GM23338 (cell line): Measurements from ENCODE around the gene NUMBL. TPM values are rescaled to one million over a fixed set of nuclear protein-coding genes. Genes with fewer than 3 reads are reported as not detected.

Experiments used
- ATAC-seq: fragments of 200-7000 bp; cut with Tn5 transposase; 3 replicates; pipeline ENCODE4 v1.9.1; 2020
- DNase-seq: peaks from one replicate; pipeline ENCODE4 v3.0.0-alpha.2; 2015; ENCODE audit warnings: low spot score
- H2AFZ ChIP-seq: fragments of 200-600 bp; sonication (generic); 2 replicates; pipeline ENCODE4 v1.8.0; 2016; ENCODE audit warnings: antibody characterized with exemption, mild to moderate bottlenecking, moderate library complexity
- H3F3A ChIP-seq: fragments of 200-600 bp; sonication (generic); replicated peaks from 2 replicates; pipeline ENCODE4 v1.8.0; 2017; ENCODE audit warnings: antibody characterized with exemption, mixed run types, low read depth
- H3K27ac ChIP-seq: fragments of 200-600 bp; sonication (generic); 2 replicates; pipeline ENCODE4 v1.6.1; 2016; ENCODE audit warnings: low read depth
- H3K27me3 ChIP-seq: fragments of 200-600 bp; sonication (generic); 2 replicates; pipeline ENCODE4 v1.8.0; 2016; ENCODE audit warnings: mild to moderate bottlenecking, mixed run types, moderate library complexity; ENCODE audit not compliant: insufficient read depth
- H3K36me3 ChIP-seq: fragments of 200-600 bp; sonication (generic); 2 replicates; pipeline ENCODE4 v1.8.0; 2016; ENCODE audit warnings: mild to moderate bottlenecking; ENCODE audit not compliant: insufficient read depth
- H3K4me1 ChIP-seq: fragments of 200-600 bp; sonication (generic); 2 replicates; pipeline ENCODE4 v1.8.0; 2016; ENCODE audit warnings: mild to moderate bottlenecking, moderate library complexity; ENCODE audit not compliant: insufficient read depth
- H3K4me2 ChIP-seq: fragments of 200-600 bp; sonication (generic); 2 replicates; pipeline ENCODE4 v1.7.1; 2017; ENCODE audit warnings: mixed run types
- H3K4me3 ChIP-seq: fragments of 200-600 bp; sonication (generic); 2 replicates; pipeline ENCODE4 v1.6.1; 2016; ENCODE audit warnings: mixed run types
- H3K79me2 ChIP-seq: fragments of 200-600 bp; sonication (generic); replicated peaks from 2 replicates; pipeline ENCODE4 v1.8.0; 2017; ENCODE audit warnings: mild to moderate bottlenecking; ENCODE audit not compliant: insufficient read depth
- H3K9me2 ChIP-seq: fragments of 200-600 bp; sonication (generic); 2 replicates; pipeline ENCODE4 v1.8.0; 2017; ENCODE audit not compliant: insufficient read depth
- H4K20me1 ChIP-seq: fragments of 200-600 bp; sonication (generic); replicated peaks from 2 replicates; pipeline ENCODE4 v1.8.0; 2017; ENCODE audit warnings: mild to moderate bottlenecking; ENCODE audit not compliant: insufficient read depth
- H3K27ac Mint-ChIP-seq: 2 replicates; pipeline ENCODE4 v1.8.0; 2020; ENCODE audit warnings: inconsistent platforms, mild to moderate bottlenecking, moderate library complexity, mixed read lengths
- H3K27me3 Mint-ChIP-seq: 3 replicates; pipeline ENCODE4 v1.8.0; 2022; ENCODE audit warnings: low read depth, mild to moderate bottlenecking, moderate library complexity, mixed read lengths, inconsistent platforms; ENCODE audit not compliant: insufficient read depth, poor library complexity
- H3K36me3 Mint-ChIP-seq: 3 replicates; pipeline ENCODE4 v1.8.0; 2021; ENCODE audit warnings: low read depth, mild to moderate bottlenecking, inconsistent platforms, moderate library complexity, mixed read lengths
- H3K4me1 Mint-ChIP-seq: 3 replicates; pipeline ENCODE4 v1.8.0; 2020; ENCODE audit warnings: mild to moderate bottlenecking, inconsistent platforms, mixed read lengths
- H3K4me3 Mint-ChIP-seq: 3 replicates; pipeline ENCODE4 v1.8.0; 2021; ENCODE audit warnings: moderate library complexity, mild to moderate bottlenecking, inconsistent platforms, mixed read lengths
- H3K9me3 Mint-ChIP-seq: 3 replicates; pipeline ENCODE4 v1.8.0; 2020; ENCODE audit warnings: moderate library complexity, mild to moderate bottlenecking, inconsistent platforms, mixed read lengths
- CREB1 ChIP-seq: fragments of 250-450 bp; sonication (Bioruptor Pico); IDR thresholded peaks from 2 replicates; pipeline ENCODE4 v1.5.0; 2020; ENCODE audit warnings: low read depth, mild to moderate bottlenecking, moderate library complexity
- CTCF ChIP-seq, 2 experiments: fragments of 200-600 bp in 1 of 2; sonication (generic) in 1 of 2; conservative IDR thresholded peaks; 2 replicates each; pipeline versions ENCODE4 v1.5.1 to v1.6.1; 2016 to 2017; ENCODE audit warnings: antibody characterized with exemption in 2 of 2, low read depth in 2 of 2, mild to moderate bottlenecking in 2 of 2, moderate library complexity in 1 of 2
- ETS1 ChIP-seq: IDR thresholded peaks from 2 replicates; pipeline ENCODE4 v1.6.1; 2016; ENCODE audit warnings: antibody characterized with exemption
- EZH2 ChIP-seq: fragments of 200-600 bp; sonication (generic); IDR thresholded peaks from one replicate; pipeline ENCODE4 v1.8.0; 2017; ENCODE audit warnings: antibody characterized with exemption, mild to moderate bottlenecking, low read depth; ENCODE audit not compliant: unreplicated experiment
- EZH2phosphoT487 ChIP-seq: fragments of 200-600 bp; sonication (generic); IDR thresholded peaks from one replicate; pipeline ENCODE4 v1.8.1; 2018; ENCODE audit warnings: antibody characterized with exemption; ENCODE audit not compliant: unreplicated experiment
- JUNB ChIP-seq: IDR thresholded peaks from one replicate; pipeline ENCODE4 v1.6.1; 2016; ENCODE audit warnings: antibody characterized with exemption; ENCODE audit not compliant: unreplicated experiment
- NANOG ChIP-seq: IDR thresholded peaks from 2 replicates; pipeline ENCODE4 v1.6.1; 2016; ENCODE audit warnings: antibody characterized with exemption, borderline replicate concordance
- POLR2AphosphoS5 ChIP-seq: IDR thresholded peaks from 2 replicates; pipeline ENCODE4 v1.6.1; 2016; ENCODE audit warnings: antibody characterized with exemption, low read depth
- STAT1 ChIP-seq: IDR thresholded peaks from one replicate; pipeline ENCODE4 v1.6.1; 2016; ENCODE audit warnings: antibody characterized with exemption; ENCODE audit not compliant: unreplicated experiment
- ZNF114 ChIP-seq: fragments of 250-450 bp; sonication (Bioruptor Pico); IDR thresholded peaks from 2 replicates; pipeline ENCODE4 v1.5.0; 2020; ENCODE audit warnings: mild to moderate bottlenecking, moderate library complexity
- ZNF331 ChIP-seq: fragments of 250-450 bp; sonication (Bioruptor Pico); IDR thresholded peaks from 2 replicates; pipeline ENCODE4 v1.5.0; 2020; ENCODE audit warnings: low read depth, mild to moderate bottlenecking, moderate library complexity
- ZNF462 ChIP-seq: fragments of 250-450 bp; sonication (Bioruptor Pico); IDR thresholded peaks from 2 replicates; pipeline ENCODE4 v1.5.0; 2020; ENCODE audit warnings: mild to moderate bottlenecking, moderate library complexity
- polyA plus RNA-seq: library from polyadenylated mRNA; unstranded; fragments of >200 nt; fragmentation: Nextera tagmentation; extraction: Ambion mirVana; gene quantifications from 2 replicates; pipeline ENCODE4 v1.2.1, GENCODE V29; 2016
- total RNA-seq: library from RNA; depleted of rRNA; stranded (reverse); fragments of >200 nt; shearing (Covaris generic); gene quantifications from 2 replicates; pipeline ENCODE4 v1.2.3, GENCODE V29; 2014
- TF ChIP-seq, protein P1 (sequence below): IDR thresholded peaks from one replicate; pipeline ENCODE4 v1.6.1; 2018; ENCODE audit warnings: antibody characterized with exemption; ENCODE audit not compliant: unreplicated experiment

Gene NUMBL
- total and polyA plus RNA-seq, 2 experiments from 2014 or later: 8.5 to 28.5 TPM

GRCh38 chr19:40693896-40694295, 3.4 kb upstream of the NUMBL start:
- Mint-ChIP-seq H3K9me3 (no peaks in the 10 kb centered on the region), H3K27me3 (peaks cover 4% of the 10 kb centered on the region), H3K27ac (no peak overlapping the region), H3K36me3 (peaks cover 10% of the 10 kb centered on the region), H3K4me3 (no peak overlapping the region), H3K4me1 (peaks cover 17% of the 10 kb centered on the region)
- Histone ChIP-seq H3K9me2 (no peaks in the 10 kb centered on the region), H3F3A (no peaks in the 10 kb centered on the region; the same call in 1 of the 2 replicates), H4K20me1 (peaks cover under 1% of the 10 kb centered on the region; the same call in 1 of the 2 replicates), H3K27me3 (no peaks in the 10 kb centered on the region), H2AFZ (no peak overlapping the region), H3K4me1 (peaks cover 8% of the 10 kb centered on the region; the same call in 1 of the 2 replicates), H3K36me3 (peaks cover 4% of the 10 kb centered on the region; the same call in 1 of the 2 replicates), H3K27ac (no peak overlapping the region), H3K4me2 (no peak overlapping the region), H3K79me2 (peaks cover 9% of the 10 kb centered on the region), H3K4me3 (no peak overlapping the region)
- TF ChIP-seq ZNF114 (CRISPR knock-in tag) (no peak), CREB1 (CRISPR knock-in tag) (no peak), STAT1 (no peak), ZNF331 (CRISPR knock-in tag) (no peak), CTCF (conservative IDR thresholded peaks at IDR 0.05; ENCODE audit: low read depth in 2 of 2) (no peak), NANOG (no peak), POLR2AphosphoS5 (no peak), EZH2 (no peak), ZNF462 (CRISPR knock-in tag) (no peak), ETS1 (no peak), JUNB (no peak), EZH2phosphoT487 (no peak)
- TF ChIP-seq, protein P1, sequence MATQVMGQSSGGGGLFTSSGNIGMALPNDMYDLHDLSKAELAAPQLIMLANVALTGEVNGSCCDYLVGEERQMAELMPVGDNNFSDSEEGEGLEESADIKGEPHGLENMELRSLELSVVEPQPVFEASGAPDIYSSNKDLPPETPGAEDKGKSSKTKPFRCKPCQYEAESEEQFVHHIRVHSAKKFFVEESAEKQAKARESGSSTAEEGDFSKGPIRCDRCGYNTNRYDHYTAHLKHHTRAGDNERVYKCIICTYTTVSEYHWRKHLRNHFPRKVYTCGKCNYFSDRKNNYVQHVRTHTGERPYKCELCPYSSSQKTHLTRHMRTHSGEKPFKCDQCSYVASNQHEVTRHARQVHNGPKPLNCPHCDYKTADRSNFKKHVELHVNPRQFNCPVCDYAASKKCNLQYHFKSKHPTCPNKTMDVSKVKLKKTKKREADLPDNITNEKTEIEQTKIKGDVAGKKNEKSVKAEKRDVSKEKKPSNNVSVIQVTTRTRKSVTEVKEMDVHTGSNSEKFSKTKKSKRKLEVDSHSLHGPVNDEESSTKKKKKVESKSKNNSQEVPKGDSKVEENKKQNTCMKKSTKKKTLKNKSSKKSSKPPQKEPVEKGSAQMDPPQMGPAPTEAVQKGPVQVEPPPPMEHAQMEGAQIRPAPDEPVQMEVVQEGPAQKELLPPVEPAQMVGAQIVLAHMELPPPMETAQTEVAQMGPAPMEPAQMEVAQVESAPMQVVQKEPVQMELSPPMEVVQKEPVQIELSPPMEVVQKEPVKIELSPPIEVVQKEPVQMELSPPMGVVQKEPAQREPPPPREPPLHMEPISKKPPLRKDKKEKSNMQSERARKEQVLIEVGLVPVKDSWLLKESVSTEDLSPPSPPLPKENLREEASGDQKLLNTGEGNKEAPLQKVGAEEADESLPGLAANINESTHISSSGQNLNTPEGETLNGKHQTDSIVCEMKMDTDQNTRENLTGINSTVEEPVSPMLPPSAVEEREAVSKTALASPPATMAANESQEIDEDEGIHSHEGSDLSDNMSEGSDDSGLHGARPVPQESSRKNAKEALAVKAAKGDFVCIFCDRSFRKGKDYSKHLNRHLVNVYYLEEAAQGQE: no peak
- ATAC-seq (no peak), DNase-seq (no peak)
